GM12892 (cell line): ENCODE measurements around the gene DCC.

ENCODE experiments used
- POLR2A ChIP-seq: IDR thresholded peaks from 2 replicates; pipeline ENCODE4 v1.6.1; 2011; ENCODE audit warnings: low read depth, low read length, control low read depth
- POLR2AphosphoS5 ChIP-seq: IDR thresholded peaks from 2 replicates; pipeline ENCODE4 v1.6.1; 2011; ENCODE audit warnings: low read depth, low read length, control low read depth

- TF ChIP-seq POLR2A (no peak), POLR2AphosphoS5 (no peak)
Observed at GRCh38 chr18:52352920-52353319, 12.9 kb downstream of the DCC start.
